Muscle of back (tissue), 11 donors: ENCODE results near the gene ARMC2. TPM values are rescaled to one million over a fixed set of nuclear protein-coding genes. Genes with fewer than 3 reads are reported as not detected.
A peak's percentile ranks its signal among the peaks of the same experiment; 100 is the strongest.
"Not testable (repeated sequence)": the region's sequence is repeated elsewhere in the genome, so short reads cannot be mapped to it uniquely, and the experiment has no call there.

Experiments
- DNase-seq, 3 donors: peaks; one replicate each; pipeline versions ENCODE4 v3.0.0 to v3.0.0-alpha.2; 2013
- polyA plus RNA-seq, 10 donors: library from polyadenylated mRNA; unstranded; fragments of 120-200 nt; gene quantifications; one replicate each; pipeline ENCODE4 v1.2.1, GENCODE V29; 2013; ENCODE audit not compliant: insufficient read length in 10 of 10

ARMC2 gene
- polyA plus RNA-seq, 10 donors: 5.4 to 10.8 (median 7.7) TPM

DNA sequence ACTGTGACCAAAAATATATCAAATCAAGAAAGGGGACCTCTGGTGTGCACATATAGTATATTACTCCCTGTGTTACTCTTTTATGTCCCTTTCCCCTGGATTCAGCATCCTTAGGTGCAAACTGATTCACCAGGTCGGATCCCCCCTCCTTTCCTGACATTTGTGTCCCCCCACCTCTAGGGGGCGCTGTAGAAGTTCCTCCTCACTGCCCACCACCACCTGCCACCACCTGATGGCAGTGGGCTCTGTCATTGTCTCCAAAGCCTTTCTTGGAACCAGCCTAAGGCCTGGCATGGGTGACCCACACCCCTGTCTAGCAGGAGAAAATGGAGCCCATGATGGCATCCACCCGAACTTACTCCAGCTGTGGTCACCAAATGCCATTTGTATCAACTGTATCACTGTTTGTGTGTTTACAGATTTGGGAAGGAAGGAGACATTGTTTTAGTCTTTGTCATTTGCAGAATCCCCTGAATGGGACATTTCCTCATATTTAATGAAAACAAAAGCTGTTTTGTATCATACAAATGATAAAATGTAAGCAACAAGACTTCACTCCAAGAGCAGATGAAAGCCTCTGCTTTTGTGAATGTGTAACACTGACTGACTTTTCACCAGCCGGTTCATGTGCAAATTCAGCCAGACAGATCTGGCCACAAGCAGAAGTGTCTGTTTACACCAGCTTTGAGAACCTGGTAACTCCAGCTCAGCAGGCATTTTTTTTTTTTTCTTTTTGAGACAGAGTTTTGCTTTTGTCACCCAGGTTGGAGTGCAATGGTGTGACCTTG, 66.2 kb downstream of the ARMC2 start:
- no peak for DNase-seq

DNA sequence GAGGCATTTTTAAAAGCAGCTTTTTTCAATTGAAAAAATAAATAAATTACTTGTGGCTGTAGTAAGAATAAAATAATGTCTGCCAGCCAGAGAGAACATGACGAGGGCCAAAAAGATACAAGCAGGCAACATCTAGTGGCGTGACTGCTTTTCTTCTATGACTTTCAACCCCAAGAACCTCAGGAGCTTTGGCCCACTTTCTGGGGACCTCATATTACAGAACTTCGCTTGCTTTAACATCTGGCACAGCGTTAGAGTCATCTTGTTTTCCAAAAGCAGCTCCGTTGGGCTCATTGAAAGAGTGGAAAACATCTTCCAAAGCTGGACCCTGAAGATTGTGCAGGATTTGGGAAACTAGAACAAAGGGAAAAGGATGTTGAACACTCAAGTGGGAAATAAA, 67.0 kb downstream of the ARMC2 start:
- DNase-seq: no peak

DNA sequence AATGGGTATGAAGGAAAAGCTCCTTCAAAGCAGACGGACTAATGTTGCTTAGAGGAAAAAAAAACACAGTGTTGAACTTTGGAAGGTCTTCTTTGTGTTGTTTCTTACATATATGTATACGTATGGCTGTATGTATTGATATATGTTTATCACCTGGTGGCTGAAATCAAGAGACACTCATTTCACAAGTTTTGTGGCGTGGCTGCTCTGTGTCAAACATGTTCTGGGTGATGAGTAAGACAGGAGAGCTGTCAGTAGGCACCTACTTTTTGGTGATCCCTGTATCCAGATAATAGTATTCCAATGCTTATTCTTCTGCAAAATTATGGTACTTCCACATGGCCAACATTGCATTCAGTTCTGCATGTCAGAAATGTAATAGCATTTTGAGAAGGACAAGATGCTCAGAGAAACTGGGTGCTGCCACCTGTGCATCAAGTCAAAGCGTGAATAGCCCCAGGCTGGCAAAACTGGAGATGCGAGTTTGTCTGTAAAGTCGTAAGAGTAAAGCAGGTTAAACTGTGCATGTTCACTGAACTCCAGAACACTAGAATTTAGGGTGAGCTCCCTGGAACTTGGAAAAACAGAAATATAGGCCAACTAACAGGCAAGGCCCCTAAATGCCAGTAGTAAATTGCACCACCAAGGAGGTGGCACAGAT, 67.9 kb downstream of the ARMC2 start:
- no peak for DNase-seq

DNA sequence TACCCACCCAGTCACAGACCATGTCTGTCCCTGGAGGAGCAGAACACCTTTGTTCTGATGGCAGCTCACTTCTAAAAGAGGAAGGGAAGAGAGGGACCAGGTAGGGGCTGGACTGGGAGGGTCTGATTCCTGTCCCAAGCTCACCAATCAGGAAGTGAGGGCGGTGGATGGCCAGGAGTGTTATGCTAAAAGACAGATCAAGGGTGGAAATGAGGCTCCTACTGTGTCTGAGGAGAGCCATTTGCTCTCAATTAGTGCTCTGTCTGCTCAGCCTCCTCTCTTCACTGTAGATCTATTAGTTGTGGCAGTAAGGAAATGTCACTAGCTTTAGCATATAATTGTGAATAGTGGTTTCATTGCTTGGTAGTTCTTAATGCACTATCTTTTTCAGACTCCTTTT, 72.5 kb downstream of the ARMC2 start:
- no peak for DNase-seq

DNA sequence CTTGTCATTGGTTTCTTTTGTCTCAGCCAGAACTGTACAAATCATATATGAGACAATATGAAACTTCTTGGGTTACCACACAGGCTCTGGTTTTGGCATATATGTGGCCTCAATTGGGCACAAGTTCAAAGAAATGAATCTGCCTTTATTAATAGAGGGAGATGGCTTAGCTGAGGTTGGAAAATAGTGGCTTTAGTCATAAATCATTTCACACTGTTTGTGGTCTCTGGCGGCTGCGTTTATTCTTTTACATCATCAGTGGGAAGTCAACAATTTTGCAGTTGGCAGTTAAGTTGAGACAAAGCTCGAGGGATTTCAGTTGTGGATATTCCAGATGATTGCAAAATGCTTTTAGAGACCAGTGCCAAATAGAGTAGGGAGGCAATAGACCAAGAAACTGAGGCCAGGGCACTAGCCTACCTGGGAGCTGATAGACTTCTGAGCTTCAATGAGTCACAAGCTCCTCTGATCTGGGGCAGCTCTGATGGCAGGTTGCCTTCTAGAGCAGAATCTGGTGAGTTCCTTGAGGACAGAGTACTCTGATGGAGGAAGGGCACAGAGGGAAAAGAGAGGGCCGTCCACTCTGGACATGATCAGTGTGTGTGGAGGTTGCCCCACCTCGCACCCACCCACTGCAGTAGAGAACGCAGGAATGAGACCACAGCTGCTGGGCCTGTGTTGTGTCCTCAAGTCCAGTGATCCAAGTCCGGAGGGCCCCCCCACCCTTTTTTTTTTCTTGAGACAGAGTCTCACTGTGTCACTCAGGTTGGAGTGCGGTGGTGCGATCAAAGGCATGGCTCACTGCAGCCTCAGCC, 73.5 kb downstream of the ARMC2 start:
- peak in 2 of 3 donors; percentile 52 to 77 for DNase-seq

DNA sequence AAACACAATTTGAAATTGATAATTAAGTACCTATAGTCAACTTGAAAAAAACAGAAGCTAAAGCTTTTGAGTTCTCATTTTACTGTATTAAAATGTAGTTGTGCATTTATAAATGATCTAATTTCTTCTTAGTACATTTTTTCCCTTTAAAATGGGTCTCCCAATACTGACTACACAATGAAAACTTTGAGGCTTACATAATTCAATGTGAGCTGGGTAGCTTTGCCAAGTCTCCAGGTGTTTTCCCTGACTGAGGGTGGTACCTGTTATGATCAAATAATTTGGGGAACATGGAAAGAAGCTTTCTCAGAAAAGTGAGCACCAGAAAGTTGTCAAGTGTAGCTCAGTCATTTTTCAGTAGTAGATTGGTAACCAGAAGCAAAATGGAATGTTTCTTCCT, 74.3 kb downstream of the ARMC2 start:
- DNase-seq: no peak

DNA sequence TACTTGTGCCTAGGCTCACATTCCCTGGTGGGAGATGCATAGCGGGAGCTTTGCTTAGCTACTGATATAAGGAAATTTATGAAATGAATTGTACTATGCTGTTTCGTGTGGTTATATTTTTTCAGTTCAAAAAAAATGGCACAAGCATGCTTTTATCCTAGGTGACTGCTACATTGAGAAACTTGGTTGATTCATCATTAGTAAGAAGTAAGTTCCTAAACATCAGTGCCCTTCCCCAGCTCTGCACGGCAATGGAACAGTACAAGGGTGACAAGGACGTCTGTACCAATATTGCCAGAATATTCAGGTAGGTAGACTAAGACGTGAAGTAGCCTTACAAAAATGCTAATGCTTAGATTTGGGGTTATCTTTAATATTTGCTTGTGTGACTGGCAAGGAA, 79.7 kb downstream of the ARMC2 start:
- no peak for DNase-seq

DNA sequence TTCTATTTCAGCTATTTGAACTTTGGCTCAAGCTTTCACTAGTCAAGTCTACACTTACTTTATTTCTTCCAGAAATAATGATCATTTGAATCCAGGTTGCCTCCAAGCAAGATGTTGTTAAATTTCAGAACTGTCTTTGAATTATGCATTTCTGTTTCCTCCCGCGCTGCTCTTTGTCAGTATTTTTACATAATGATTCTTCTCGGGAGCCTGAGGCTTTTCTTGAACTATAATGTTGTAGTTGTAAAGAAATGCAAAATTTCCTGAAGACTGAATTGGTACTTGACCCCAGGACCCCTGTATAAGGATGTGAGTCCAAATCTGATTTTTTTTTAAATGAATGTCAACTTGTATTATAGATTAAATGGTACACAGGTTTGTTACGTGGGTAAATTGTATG, 80.4 kb downstream of the ARMC2 start:
- no peak for DNase-seq

DNA sequence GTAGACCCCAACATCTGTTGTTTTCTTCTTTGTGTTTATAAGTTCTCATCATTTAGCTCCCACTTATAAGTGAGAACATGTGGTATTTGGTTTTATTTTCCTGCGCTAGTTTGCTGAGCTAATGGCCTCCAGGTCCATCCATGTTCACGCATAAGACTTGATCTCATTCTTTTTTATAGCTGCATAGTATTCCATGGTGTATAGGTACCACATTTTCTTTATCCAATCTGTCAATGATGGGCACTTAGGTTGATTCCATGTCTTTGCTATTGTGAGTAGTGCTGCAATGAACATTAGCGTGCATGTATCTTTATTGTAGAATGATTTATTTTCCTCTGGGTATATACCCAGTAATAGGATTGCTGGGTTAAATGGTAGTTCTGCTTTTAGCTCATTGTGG, 82.9 kb downstream of the ARMC2 start:
- DNase-seq: not testable (repeated sequence)

DNA sequence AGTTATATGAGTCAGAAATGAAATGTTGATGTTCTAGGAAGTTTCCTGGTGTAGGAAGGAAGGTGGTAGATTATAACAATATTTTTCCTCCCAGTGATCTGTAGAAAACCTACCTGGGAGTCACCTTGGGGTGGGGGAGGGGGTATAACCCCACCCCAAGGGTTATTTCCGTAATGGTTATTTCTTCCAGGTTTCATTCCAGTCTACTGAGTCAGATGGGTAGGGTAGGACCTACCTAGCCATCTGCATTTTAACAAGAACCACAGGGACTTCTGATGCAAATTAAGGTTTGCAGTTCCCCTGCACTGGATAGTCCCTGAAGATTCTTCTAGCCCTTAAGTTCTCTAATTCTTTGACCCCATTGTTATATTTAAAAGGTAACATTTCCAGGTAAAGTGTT, 88.9 kb downstream of the ARMC2 start:
- no peak for DNase-seq

DNA sequence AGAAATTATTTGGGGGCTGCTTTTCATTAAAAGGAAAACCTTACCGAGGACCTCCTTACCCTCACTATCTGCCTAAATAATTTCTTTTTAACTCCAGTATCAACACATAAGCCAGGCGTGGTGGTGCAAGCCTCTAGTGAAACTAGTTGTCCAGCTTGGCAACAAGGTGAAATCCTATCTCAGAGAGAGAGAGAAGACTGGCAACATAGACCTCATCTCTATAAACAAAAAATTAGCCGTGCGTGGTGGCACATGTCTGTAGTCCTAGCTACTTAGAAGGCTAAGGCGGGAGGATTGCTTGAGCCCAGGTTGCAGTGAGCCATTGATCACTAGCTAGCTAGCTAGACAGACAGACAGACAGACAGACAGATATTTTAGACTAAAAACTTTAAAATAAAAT, 92.5 kb downstream of the ARMC2 start:
- no peak for DNase-seq

DNA sequence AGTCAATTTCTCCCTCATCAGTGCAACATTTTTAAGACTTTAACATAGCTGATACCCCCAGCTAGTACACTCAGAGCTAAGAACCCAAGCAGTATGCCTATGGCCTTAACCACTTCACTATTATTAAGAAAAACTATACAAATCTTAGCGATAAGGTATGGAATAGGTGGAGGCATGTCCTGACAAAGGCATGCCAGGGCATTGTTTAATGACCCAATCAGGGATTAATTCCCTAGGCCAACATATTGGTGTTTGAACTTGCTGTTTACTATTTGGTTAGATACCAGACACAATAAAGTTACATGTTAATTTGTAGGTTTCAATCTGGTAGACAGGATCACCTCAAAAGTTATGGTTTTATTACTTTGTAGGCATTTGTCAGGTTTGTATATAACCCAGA, 93.1 kb downstream of the ARMC2 start:
- DNase-seq: no peak

DNA sequence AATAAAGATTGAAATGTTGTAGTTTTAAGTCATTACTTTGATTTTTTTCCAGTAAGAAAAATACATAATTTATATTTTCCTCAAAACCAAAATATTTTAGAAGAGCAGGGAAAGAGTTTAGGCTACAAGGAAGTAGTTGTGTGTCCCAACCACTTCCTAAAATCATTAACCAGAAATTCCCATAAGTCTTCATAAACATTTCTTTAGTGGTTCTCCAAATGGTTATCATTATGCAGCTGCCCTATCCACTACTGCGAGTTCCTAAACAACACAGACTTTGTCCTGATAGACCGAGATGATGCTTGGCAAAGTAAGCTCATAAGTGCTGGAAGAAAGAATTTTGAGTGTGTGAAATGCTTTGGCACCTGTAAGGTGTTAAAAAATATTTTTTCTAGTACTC, 93.6 kb downstream of the ARMC2 start:
- DNase-seq: peak in 1 of 3 donors; percentile 27

DNA sequence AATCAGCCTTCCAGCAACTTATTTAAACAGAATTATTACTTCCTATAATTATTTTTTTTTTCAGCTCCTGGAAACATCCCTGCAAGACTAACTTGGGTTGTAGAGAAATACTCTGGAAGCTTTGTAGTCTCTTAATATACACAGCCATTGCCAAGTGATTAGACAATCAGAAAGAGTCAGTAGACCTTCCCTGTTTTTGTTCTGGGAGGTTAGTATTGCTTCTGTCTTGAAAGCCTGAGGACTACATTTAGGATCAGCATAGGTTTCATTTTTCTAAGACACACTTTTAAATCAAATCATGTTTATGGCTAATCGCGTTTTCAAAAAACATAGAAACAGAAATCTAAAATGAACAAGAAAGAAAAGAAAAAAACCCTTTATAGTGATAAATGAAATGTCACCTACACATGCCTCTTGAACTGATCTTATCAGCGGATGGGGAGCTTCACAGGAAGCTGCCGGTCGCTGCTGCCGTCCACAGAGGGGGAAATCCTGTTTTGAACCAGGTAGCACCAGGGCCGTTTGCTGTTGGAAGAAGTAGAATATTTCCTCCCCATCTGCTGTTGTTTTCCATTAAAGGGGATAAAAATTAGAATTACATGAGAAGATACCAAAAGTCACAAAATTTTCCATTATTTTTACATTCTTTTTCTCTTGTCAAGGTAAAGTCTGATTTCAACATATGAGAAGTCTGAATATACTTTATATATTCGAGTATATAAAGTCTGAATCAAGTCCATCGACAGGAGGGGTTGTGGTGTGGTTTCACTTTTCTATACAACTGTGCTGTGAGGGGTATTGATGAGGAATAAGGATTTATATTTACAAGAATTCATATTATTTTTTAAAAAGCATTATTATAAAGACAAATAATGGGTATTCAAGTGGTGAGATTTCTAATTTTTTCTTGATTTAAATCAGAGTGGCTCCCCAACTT, 94.6 kb downstream of the ARMC2 start:
- no peak for DNase-seq

DNA sequence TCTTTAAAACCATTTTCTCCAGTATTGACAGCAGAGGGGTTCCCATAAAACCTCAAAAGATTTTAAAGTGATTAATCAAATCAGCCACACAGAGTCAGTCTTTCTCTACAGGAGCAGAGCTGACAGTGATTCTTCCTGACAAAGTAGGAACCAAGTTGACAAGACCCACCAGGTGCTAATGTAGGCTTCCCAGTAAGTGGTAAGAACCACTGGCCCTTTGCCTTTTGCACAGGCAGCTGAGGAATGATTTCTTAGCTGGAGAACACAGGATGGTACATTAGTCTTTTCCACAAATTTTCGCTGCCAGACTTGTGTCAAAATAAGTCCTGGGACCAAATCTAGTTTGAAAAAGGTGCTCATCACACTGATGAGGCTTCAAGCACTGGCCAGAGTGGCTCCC, 95.8 kb downstream of the ARMC2 start:
- peak; percentile 55 to 69 (median 61) for DNase-seq

DNA sequence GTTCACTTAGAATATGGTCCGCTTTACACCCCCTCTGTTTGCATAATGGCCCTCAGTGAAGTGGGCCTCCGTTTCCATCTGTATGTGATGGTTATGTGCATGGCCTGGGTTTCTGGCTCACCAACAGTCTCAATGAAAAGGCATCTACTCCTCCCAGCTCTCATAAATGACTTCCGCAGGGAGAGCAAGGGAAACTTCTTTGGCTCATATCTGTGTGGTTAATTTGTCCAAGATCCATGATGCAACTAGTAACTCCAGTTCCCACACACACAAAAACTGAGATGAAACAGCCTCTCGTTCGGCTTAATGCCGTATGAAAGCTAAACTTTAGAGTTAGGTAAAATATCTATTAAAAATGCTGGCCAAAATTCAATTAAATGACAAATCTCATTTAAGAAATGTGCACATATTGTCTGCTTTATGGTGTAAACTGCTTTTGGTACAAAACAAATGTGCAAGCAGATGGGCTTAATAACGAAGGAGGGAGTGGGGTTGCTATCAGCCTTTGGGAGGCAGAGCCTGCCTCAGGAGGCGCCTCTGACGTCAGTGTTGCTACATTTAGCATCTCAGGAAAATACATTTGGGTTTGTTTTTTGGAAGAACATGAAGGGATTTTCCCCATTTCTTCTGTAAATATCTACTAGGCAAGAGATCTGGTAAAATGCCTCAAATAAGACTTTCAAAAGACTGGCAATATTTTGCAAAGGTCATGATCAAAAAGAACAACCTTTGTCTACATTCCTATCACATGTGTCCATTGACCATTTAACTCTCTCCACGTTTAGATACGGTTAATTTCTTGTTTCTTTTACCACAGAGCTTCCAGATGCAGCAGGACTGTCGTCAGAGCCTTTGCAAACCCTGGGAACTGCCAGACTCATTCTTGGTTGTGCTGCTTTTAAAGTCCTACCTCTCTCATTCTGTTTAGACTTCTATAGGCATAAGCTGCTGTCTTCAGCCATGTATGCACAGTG, 96.8 kb downstream of the ARMC2 start:
- DNase-seq: peak; percentile 85 to 92 (median 86)

DNA sequence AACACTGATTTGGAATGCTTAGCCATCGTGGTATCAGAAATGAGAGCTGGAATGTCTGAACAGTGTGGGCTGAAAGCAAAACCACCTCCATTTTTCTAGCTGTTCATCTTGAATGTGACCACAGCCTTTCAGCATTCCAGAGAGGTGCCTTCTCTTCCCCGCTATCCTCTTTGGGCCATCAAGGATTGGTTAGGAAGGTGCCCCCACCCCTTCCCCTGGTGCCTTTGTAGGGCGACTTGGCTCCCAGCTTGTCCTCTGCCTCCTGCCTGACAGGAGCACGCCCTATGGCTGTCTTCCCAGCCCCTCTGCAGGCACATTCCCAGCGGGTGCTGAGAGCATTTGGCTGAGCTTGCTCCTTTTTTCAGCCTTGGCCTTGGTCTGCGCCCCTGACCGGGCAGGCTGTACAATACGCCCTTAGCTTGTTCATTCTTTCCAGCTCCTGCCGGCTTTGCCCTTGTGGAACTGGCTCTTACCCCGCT, 97.5 kb downstream of the ARMC2 start:
- peak; percentile 64 to 89 (median 80) for DNase-seq

DNA sequence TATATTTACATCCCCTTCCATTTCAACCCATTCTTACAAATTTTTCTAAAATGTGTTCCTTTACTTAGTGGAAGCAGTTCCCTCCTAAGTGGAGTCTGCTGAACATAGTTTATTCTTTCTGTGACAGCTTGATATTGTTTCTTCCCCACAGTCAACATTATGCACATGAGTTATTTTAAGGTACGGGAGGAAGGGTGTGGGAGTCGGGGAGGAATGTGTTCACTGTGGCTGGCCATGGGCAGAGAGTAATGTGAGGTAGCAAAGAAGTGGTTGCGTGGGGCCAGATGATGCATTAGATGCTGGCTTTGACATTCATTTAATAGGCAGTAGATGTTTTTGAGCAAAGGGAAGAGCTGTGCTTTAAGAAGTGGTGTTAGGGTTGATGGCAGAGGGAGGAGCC, 98.5 kb downstream of the ARMC2 start:
- DNase-seq: peak in 2 of 3 donors; percentile 25 to 51

DNA sequence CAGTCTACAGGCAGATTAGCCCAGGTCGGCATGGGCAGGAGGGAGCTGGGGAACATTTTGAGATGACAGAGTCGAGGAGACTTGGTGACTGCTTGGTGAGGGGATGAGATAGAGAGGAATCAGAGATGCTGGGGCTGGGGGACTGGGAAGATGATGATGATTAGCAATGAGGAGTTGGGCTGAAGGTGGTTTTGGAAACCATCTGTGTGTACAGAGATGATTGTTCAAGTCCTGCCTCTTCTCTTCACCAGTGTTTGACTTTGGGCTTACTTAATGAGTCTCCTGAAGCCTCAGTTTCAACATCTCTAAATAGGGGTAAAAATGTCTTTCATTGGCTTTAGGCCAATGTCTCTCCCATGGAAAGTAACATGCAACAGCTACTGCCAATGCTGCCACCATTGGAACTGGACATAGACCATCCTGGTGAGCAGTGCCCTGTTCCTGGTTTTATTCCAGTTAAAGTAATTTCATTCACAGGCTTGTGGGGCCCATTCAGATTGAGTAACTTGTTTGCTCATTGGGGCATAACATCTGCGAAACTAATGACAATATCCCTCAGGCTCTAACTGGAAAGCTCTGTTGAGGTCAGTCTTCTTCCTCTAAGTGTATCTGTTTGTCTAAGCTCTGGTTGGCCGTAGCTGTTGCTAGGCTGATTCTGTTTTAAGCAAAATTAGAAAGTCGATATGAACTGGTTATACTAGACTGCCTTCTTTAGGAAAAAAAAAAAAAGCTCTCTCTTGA, 99.1 kb downstream of the ARMC2 start:
- peak; percentile 60 to 81 (median 77) for DNase-seq
